GM19351 (cell line): ENCODE results near the gene SRL.
"Not testable (repeated sequence)": the region's sequence is repeated elsewhere in the genome, so short reads cannot be mapped to it uniquely, and the experiment has no call there.

Source experiments
- ATAC-seq: cut with Tn5 transposase; IDR thresholded peaks from one replicate; pipeline ENCODE4 v1.9.1; 2021; ENCODE audit warnings: mild to moderate bottlenecking, moderate library complexity; ENCODE audit not compliant: unreplicated experiment

The SRL gene

DNA sequence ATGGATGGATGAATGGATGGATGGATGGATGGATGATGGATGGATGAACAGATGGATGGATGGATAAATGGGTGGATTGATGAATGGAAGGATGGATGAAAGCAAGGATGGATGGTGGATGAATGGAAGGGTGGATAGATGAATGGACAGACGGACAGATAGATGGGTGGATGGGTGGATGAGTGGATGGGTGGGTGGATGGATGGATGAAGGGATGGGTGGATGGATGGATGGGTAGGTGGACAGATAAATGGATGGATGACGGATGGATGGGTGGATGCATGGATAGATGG, 14.9 kb downstream of the SRL start:
- no peak for ATAC-seq

GRCh38 chr16:4226251-4227039, 15.4 kb downstream of the SRL start:
- no peak for ATAC-seq

GRCh38 chr16:4225075-4225474, 16.8 kb downstream of the SRL start:
- no peak for ATAC-seq

DNA sequence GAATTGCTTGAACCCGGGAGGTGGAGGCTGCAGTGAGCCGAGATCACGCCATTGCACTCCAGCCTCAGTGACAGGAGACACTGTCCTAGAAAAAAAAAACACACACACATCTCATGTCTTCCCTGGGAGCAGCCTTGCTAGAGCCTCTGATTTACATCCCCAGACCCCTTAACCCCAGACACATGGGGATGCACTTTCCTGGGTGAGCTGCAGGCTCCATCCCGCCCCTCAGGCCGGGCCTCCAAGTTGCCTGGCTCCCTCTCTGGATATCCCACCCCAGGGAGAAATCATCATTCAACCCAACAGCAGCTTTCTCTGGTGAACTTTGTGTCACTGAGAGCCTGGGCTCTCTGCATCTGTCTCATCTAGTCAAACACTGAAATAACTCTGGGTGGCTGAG, 21.5 kb downstream of the SRL start:
- no peak for ATAC-seq

- no peak for ATAC-seq
Measured at GRCh38 chr16:4218202-4218601, 23.7 kb downstream of the SRL start.

- ATAC-seq: no peak
Measured at GRCh38 chr16:4217204-4218131, 24.4 kb downstream of the SRL start.

DNA sequence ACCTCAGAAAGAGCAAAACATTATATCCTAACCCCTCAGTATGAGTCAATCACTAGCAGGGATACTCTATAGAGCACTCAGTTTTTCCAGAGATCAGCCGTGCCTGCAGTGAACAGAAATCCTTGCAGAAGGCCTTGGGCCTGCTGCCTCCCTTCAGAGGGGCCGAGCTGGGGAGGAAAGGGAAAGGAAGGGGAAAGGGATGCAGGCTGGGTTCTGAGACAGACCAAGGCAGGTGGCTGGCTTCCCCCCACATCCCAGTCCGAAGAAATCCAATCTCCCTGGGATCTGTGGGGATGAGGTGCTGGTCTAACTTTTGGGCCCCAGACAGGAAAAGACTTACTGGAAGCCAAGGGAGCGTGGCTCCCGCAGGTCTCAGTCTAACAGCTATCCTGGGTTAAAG, 25.3 kb downstream of the SRL start:
- no peak for ATAC-seq

GRCh38 chr16:4215106-4215505, 26.8 kb downstream of the SRL start:
- ATAC-seq: no peak

DNA sequence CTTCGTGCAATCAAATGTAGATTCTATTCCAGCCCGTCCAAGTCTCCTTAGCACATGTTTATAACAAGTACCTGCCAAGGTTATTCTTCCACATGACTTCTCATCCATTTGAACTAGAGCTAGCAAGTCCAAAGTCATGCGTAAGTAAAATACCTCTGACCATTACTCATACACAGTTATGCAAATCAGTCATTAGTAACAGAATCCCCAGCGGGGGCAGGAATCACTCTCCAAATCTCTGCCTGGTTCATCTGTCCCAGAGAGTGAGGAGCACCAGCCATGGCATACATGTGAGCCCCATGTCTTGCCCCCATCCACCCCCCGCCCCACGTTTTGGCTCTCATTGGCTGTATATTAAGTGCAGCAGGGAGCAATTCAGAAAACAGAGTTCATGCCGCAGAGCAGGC, 27.7 kb downstream of the SRL start:
- no peak for ATAC-seq

DNA sequence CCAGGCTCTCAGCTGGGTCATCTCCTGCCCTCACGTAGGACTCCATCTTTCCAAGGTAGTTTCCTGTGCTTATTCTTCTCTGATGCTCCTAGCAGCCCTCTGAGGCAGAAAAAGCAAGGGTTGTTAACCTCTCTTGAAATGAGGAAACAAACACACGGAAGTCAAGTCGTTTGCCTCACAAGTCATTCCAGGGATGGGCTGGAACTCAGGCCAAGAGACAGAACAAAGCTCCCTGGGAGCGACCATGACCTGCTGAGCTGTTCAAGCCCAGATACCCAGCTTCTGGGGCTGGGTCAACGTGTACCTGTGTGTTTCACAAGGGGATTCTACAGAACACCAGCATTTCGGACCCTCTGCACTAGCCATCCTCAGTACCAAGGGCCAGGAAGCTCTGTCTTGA, 28.1 kb downstream of the SRL start:
- ATAC-seq: no peak

DNA sequence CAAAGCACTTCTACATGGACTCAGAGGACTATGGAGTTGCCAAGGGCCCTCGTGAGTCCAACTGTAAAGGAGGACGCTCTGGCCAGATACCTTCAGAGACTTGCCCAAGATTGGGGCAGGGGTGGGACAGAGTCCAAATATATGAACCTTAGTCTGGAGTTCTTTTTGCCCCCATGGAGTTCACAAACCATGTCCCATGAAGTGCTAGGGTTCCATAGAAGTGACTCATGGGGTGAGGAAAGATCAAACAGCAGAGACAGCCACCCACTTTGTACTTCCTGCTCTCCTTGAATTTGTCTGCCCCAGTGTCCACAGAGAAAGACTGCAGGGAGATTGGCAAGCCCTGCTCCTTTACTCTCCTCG, 29.0 kb downstream of the SRL start:
- no peak for ATAC-seq

DNA sequence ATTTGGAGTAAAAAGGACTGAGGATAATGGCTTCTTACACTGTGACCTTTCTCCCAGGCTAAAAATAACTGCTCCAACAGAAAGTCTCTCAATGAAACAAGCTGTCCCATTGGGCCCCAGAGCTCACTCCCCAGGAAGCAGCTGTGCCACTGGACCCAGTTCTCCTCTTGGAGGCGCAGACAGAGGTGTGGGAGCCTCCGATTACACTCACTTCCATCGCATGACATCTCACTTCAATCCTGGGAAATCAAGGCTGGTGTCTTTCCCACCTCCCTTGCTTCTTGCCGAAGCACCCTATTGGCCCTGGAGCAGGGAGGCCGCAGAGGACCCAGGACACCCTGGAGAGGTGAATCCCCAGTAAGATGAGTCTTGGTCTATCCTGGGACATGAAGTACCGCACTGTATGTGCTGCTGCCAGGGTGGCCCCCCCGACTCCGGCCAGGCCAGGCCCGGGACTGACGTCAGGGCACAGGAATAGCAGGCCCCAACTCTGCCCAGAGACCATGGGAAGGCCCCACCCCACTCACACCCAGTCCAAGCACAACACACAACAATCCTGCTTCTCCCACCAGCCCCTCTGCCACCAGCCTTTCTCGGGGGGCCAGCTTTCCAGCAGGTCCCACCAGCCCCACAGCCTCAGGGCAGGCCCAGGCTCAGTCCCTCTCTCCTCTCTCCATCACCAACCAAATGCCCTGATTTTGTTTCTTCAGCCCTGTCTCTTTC, 29.5 kb downstream of the SRL start:
- no peak for ATAC-seq

DNA sequence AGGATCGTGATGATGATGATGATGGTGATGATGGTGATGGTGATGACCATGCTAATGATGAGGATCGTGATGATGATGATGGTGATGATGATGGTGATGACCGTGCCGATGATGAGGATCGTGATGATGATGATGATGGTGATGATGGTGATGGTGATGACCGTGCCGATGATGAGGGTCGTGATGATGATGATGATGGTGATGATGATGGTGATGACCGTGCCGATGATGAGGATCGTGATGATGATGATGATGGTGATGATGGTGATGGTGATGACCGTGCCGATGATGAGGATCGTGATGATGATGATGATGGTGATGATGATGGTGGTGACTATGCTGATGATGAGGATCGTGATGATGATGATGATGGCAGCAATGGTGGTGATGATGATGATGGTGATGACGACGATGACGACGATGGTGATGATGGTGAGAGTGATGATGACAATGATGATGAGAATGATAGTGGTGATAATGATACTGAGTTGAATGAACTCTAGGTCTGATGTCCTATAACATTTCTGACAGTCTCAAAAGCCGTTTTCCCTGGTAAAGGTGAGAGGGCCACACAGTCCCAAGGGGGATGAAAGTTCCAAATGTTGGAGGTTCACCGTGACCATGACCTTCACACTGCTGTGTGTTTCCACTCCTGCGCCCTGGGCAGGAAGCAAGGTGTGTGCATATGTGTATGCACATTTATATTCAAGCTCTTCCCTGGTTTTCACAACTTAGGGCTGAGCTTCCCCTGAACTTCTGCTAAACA, 30.3 kb downstream of the SRL start:
- not testable (repeated sequence) for ATAC-seq

GRCh38 chr16:4209666-4210065, 32.2 kb downstream of the SRL start:
- ATAC-seq: no peak

GRCh38 chr16:4208341-4208751, 33.5 kb downstream of the SRL start:
- ATAC-seq: no peak

DNA sequence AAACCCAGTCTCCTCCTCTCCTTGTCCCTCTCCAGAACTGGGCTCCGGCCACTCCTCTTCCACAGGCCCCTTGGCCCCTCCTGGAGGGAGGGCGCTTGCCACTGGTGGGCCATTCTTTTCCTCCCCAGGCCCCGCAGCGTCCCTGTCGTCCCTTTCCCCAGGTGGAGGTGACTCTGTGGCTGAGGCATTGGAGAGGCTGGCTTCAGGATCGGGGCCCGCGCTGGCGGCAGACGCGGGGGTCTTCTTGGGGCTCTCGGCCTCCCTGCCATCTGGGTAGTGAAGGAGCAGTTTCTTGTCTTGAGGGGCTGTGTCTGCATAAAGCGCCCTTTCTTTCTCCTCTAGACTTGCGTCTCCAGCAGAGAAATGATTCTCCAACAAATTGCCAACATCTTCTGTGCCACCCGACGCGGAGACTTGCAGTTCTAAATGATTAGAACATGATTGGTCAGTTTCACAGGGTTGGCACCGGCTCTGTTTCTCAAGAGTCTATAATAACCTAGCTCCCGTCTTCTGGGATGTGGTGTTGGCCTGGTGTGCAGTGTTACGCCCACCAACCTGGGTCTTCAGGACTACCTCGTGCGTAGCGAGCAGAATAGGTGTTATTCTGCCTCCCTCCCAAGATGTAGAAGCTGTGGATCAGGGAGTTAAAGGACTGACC, 34.1 kb downstream of the SRL start:
- ATAC-seq: no peak

DNA sequence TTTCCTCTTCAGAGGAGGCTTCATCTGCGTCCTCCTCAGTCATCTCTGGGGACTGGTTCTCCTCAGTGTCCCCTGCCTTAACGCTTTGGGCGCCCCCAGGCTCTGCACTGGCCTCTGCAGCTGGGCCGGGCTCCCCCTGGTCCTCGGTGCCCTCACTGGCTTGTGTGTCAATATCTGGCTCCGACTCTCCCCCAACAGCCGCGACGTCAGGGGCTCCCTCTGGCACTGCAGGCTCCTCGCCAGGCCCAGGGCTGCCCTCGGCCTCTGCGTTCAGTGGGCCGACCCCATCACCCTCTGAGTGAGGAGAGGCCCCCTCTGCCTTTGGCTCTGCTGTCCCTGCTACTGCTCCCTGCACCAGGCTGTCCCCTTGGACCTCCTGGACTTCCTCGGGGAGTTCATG, 34.7 kb downstream of the SRL start:
- no peak for ATAC-seq

DNA sequence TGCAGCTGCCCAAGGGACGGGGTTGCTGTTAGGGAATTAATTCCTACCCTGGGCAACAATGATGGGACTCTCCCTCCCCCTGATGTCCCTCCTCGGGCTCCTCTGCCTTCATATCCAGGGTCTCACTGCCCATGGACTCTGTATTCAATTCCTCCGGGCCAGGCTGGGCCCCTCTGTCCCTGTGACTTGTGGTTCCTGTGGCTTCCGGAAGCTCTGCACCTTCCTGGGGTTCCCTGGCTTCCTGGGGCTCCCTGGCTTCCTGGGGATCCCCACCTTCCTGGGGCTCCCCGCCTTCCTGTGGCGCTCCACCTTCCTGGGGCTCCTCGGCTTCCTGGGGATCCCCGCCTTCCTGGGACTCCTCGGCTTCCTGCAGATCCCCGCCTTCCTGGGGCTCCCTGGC, 35.2 kb downstream of the SRL start:
- ATAC-seq: no peak

DNA sequence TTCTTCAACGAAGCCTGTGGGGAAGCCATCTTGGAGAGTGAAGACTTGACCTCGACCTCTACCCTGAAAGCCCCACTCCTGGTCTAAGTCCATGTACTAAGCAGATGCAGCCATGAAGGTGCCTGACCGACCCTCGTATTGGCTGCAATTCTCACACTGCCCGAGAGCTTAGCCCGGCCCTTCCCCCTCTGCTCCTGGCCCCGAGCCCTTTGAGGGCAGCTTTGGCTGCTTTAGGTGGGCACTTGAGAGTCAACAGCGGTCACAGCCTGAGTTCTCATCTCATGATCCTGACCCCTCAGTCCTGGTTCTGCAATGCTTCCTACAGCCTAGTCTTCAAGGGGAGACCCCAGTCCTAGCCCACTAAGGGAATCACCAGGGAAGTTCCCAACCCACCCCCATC, 35.9 kb downstream of the SRL start:
- ATAC-seq: no peak

GRCh38 chr16:4204521-4204920, 37.4 kb downstream of the SRL start:
- ATAC-seq: no peak
